Caki2 (cell line): ENCODE measurements around the gene GRHL1. TPM values are rescaled to one million over a fixed set of nuclear protein-coding genes. Genes with fewer than 3 reads are reported as not detected.
"Not testable (repeated sequence)": the region's sequence is repeated elsewhere in the genome, so short reads cannot be mapped to it uniquely, and the experiment has no call there.

ENCODE experiments used
- DNase-seq: peaks from one replicate; pipeline ENCODE4 v3.0.0-alpha.2; 2015; ENCODE audit warnings: low read depth
- in situ Hi-C: cut with HindIII; loops from 2 replicates; pipeline ENCODE4 v1.10.0; 2016; ENCODE audit warnings: low sequenced_read_pairs, low pct_unique_long_range_greater_than_20kb, mixed read lengths
- total RNA-seq: library from RNA; depleted of rRNA; stranded (reverse); fragments of >200 nt; shearing (Covaris generic); gene quantifications from 2 replicates; pipeline ENCODE4 v1.2.3, GENCODE V29; 2014; ENCODE audit warnings: low replicate concordance

The GRHL1 gene
- total RNA-seq, 1 experiment from 2014 or later: 9.1 TPM

GRCh38 chr2:10001586-10001985, 50.1 kb downstream of the GRHL1 start:
- in situ Hi-C loops: no loop called here
- DNase-seq: no peak

GRCh38 chr2:10002109-10002508, 50.6 kb downstream of the GRHL1 start:
- in situ Hi-C loops: no loop called here
- no peak for DNase-seq

- no peak for DNase-seq
- in situ Hi-C loops: no loop called here
These were observed 51.2 kb downstream of the GRHL1 start for GRCh38 chr2:10002681-10003080.

GRCh38 chr2:10003206-10004125, 52.0 kb downstream of the GRHL1 start:
- DNase-seq: no peak
- in situ Hi-C loops: no loop called here

GRCh38 chr2:10004401-10004800, 52.9 kb downstream of the GRHL1 start:
- in situ Hi-C loops: no loop called here
- DNase-seq: no peak

- in situ Hi-C loops: no loop called here
These were observed 53.3 kb downstream of the GRHL1 start for GRCh38 chr2:10004836-10005235.

GRCh38 chr2:10005461-10006235, 54.2 kb downstream of the GRHL1 start:
- no peak for DNase-seq
- in situ Hi-C loops: no loop called here

More at GRCh38 chr2:10004836-10005235, 53.3 kb downstream of the GRHL1 start:
- no peak for DNase-seq

GRCh38 chr2:10006236-10007161, 55.0 kb downstream of the GRHL1 start:
- DNase-seq: peak; percentile 58
- in situ Hi-C loops: no loop called here

- DNase-seq: no peak
- in situ Hi-C loops: no loop called here
These were observed 55.9 kb downstream of the GRHL1 start for GRCh38 chr2:10007435-10007834.

- in situ Hi-C loops: no loop called here
- DNase-seq: no peak
These were observed 56.7 kb downstream of the GRHL1 start for GRCh38 chr2:10007921-10008808.

GRCh38 chr2:10008809-10009176, 57.3 kb downstream of the GRHL1 start:
- in situ Hi-C loops: no loop called here
- DNase-seq: no peak

- in situ Hi-C loops: no loop called here
- no peak for DNase-seq
These were observed 57.8 kb downstream of the GRHL1 start for GRCh38 chr2:10009271-10009810.

GRCh38 chr2:10009811-10010781, 58.6 kb downstream of the GRHL1 start:
- in situ Hi-C loops: no loop called here
- no peak for DNase-seq

GRCh38 chr2:10010861-10011605, 59.5 kb downstream of the GRHL1 start:
- in situ Hi-C loops: not testable (repeated sequence)

GRCh38 chr2:10011606-10012325, 60.3 kb downstream of the GRHL1 start:
- in situ Hi-C loops: not testable (repeated sequence)

More at GRCh38 chr2:10010861-10011605, 59.5 kb downstream of the GRHL1 start:
- DNase-seq: not testable (repeated sequence)

More at GRCh38 chr2:10011606-10012325, 60.3 kb downstream of the GRHL1 start:
- DNase-seq: not testable (repeated sequence)
